ENCODE data around the gene KCNQ1. TPM values are rescaled to one million over a fixed set of nuclear protein-coding genes. Genes with fewer than 3 reads are reported as not detected.

The KCNQ1 gene
- total RNA-seq, 1 experiment from 2014 or later = not detected

GRCh38 chr11:2498750-2499149, 53.9 kb downstream of the KCNQ1 start:
- POLR2A ChIA-PET (ENCODE audit: unreplicated experiment) = interaction anchor here (0.7 kb wide), 1 partner anchor 12 kb away, joined by 6 read pairs; no protein-coding TSS in a partner anchor
- CTCF ChIA-PET = no interaction called here

DNA sequence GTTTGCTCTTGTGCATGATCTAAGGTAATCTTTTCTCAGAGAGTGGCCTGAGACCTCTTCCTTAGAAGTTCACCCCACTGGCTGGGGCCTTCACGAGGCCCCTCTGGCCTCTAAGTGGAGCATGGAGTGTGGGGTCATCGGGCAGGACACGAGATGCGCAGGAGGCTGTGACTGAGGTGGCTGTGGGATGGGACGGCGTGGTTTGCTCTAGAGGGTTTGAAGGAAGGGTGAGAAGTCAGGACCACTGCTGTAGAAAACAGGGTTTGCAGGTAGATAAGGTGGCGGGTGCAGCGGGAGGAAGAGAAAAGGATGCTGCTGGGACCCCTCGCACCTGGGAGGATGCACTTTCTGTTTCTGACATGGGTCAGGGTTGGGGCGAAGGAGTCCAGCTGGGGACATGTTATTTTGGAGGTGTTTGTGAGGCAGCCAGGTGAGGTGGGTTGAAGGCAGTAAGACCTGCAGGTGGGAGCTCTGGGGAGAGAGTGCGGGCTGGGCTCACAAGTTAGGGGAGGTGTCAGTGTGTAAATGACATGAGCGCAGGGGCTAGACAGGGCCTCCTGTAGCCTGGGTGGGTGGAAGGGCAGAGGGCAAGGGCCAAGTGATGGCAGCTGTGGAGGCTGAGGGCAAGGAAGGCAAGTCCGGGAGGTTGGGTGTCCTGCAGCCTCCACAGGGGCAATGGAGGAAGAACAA, 62.5 kb downstream of the KCNQ1 start:
- ChIA-PET POLR2A (ENCODE audit: unreplicated experiment) (no interaction called here), CTCF (no interaction called here)

More at GRCh38 chr11:2498750-2499149, 53.9 kb downstream of the KCNQ1 start:
- no peak overlapping the region for H3K4me2 ChIP-seq
- no peaks in the 10 kb centered on the region for H3K4me1 ChIP-seq (replicated peaks; ENCODE audit: insufficient read depth)
- H3F3A ChIP-seq (ENCODE audit: insufficient read depth, low read depth) = no peaks in the 10 kb centered on the region
- no peaks in the 10 kb centered on the region for H3K36me3 ChIP-seq (ENCODE audit: low read depth)
- intact Hi-C loops (cut with micrococcal nuclease; ENCODE audit: unreplicated experiment) = no loop called here
- BruUV-seq (replicated peaks) = no TSS peak
- no peaks in the 10 kb centered on the region for H3K79me2 ChIP-seq (ENCODE audit: low read depth)
- no peaks in the 10 kb centered on the region for H4K20me1 ChIP-seq (ENCODE audit: insufficient read depth)
- no peaks in the 10 kb centered on the region for H3K9me2 ChIP-seq (ENCODE audit: insufficient read depth)
- no peak overlapping the region for H3K27ac ChIP-seq
- no peaks in the 10 kb centered on the region for H3K9me3 ChIP-seq (ENCODE audit: insufficient read depth, low read depth)
- H2AFZ ChIP-seq = no peak overlapping the region
- DNase-seq = no peak
- TF ChIP-seq EZH2 (IDR thresholded peaks at IDR 0.05; ENCODE audit: low read depth) = no peak
- TF ChIP-seq CTCF (conservative IDR thresholded peaks at IDR 0.05) = no peak
- peaks cover 30% of the 10 kb centered on the region; the same call in 1 of the 2 replicates for H3K27me3 ChIP-seq (ENCODE audit: insufficient read depth, low read depth)
- no peak overlapping the region for H3K4me3 ChIP-seq

DNA sequence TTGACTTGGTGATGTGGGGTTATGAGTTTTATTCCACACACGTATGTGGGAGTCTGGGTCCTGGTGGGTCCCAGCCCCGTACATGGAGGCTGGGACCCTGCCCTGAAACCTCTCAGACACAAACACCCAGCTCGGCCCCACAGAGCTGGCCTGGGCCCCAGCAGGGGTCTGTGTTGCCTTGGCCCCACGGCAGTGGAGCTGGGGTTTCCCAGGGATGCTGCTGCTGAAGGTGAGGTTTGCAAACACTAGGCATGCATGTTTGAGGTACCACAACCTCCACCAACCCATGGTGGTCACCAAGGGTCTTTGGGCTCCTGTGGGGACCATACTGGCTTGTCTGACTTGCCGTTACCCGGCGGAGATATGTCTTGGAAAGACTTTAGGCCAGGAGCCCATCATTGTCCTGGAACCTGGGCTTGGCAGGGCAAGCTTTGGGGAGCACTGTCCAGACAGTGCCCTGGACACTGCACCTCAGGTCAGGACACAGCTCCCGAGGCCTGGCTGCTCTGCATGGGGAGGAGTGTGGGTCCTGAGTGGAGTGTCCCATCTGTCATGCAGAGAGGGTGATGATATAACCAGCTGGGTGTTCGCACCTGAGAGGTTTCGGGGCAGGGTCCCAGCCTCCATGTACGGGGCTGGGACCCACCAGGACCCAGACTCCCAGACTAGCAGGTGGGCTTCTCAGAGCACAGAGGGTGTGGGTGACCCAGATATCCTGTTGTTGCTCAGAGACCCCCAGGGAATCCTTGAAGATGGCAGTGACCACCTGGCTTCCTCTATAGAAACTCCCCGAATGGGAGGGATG, 63.3 kb downstream of the KCNQ1 start:
- ChIA-PET POLR2A (ENCODE audit: unreplicated experiment) (no interaction called here), CTCF (interaction anchor here (0.6 kb wide), 1 partner anchor 203 kb away, joined by 3 read pairs; no protein-coding TSS in a partner anchor)
- Histone ChIP-seq H3K4me2 (no peak overlapping the region), H3K36me3 (ENCODE audit: low read depth) (no peaks in the 10 kb centered on the region), H3K4me3 (no peak overlapping the region), H3F3A (ENCODE audit: insufficient read depth, low read depth) (no peaks in the 10 kb centered on the region), H3K27me3 (ENCODE audit: insufficient read depth, low read depth) (peaks cover 42% of the 10 kb centered on the region), H3K4me1 (replicated peaks; ENCODE audit: insufficient read depth) (no peaks in the 10 kb centered on the region), H3K27ac (no peak overlapping the region), H4K20me1 (ENCODE audit: insufficient read depth) (no peaks in the 10 kb centered on the region), H3K9me3 (ENCODE audit: insufficient read depth, low read depth) (no peaks in the 10 kb centered on the region), H3K9me2 (ENCODE audit: insufficient read depth) (no peaks in the 10 kb centered on the region), H3K79me2 (ENCODE audit: low read depth) (no peaks in the 10 kb centered on the region), H2AFZ (no peak overlapping the region)
- DNase-seq = no peak
- BruUV-seq (replicated peaks) = no TSS peak
- TF ChIP-seq EZH2 (IDR thresholded peaks at IDR 0.05; ENCODE audit: low read depth) (no peak), CTCF (conservative IDR thresholded peaks at IDR 0.05) (no peak)
- intact Hi-C loops (cut with micrococcal nuclease; ENCODE audit: unreplicated experiment) = no loop called here

More for the DNA sequence above, 62.5 kb downstream of the KCNQ1 start:
- BruUV-seq (replicated peaks) = no TSS peak
- Histone ChIP-seq H3K4me1 (replicated peaks; ENCODE audit: insufficient read depth) (no peaks in the 10 kb centered on the region), H3F3A (ENCODE audit: insufficient read depth, low read depth) (no peaks in the 10 kb centered on the region), H3K4me2 (no peak overlapping the region), H3K4me3 (no peak overlapping the region), H3K79me2 (ENCODE audit: low read depth) (no peaks in the 10 kb centered on the region), H3K36me3 (ENCODE audit: low read depth) (no peaks in the 10 kb centered on the region), H3K9me3 (ENCODE audit: insufficient read depth, low read depth) (no peaks in the 10 kb centered on the region), H3K9me2 (ENCODE audit: insufficient read depth) (no peaks in the 10 kb centered on the region), H4K20me1 (ENCODE audit: insufficient read depth) (no peaks in the 10 kb centered on the region), H3K27ac (no peak overlapping the region), H2AFZ (no peak overlapping the region), H3K27me3 (ENCODE audit: insufficient read depth, low read depth) (peaks cover 42% of the 10 kb centered on the region)
- TF ChIP-seq EZH2 (IDR thresholded peaks at IDR 0.05; ENCODE audit: low read depth) (no peak), CTCF (conservative IDR thresholded peaks at IDR 0.05) (no peak)
- DNase-seq = no peak
- intact Hi-C loops (cut with micrococcal nuclease; ENCODE audit: unreplicated experiment) = no loop called here
